ENCODE data around the gene C1orf105.

The C1orf105 gene

GRCh38 chr1:172452536-172453152 lies 32.2 kb downstream of the C1orf105 start:
- no peak for DNase-seq
- intact Hi-C loops (cut with DNase I), result loop anchor here (5.0 kb wide), 1 partner anchor 265 kb away; no protein-coding TSS in a partner anchor

GRCh38 chr1:172453153-172453545 lies 32.7 kb downstream of the C1orf105 start:
- no peak for DNase-seq
- intact Hi-C loops (cut with DNase I), result loop anchor here (5.0 kb wide), 1 partner anchor 264 kb away; no protein-coding TSS in a partner anchor

DNA sequence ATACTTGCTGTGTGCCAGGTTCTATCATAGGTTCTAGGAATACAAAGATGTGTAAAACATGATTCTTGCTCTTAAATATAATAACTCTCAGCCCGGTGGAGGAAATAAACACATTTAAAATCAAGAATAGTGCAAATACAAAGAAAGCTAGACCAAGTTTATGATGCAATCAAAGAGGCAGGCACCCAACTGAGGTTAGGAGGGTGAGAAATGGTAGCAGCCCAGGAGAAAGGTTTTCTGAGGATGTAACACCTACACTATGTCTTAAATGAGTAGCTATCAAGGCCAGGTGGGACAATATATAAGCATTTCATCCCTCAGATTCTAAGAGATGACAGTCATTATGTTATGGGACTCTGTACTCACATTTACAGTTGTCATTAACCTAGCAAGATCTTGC lies 33.1 kb downstream of the C1orf105 start:
- no peak for DNase-seq
- intact Hi-C loops (cut with DNase I), result loop anchor here (5.0 kb wide), 1 partner anchor 264 kb away; no protein-coding TSS in a partner anchor

DNA sequence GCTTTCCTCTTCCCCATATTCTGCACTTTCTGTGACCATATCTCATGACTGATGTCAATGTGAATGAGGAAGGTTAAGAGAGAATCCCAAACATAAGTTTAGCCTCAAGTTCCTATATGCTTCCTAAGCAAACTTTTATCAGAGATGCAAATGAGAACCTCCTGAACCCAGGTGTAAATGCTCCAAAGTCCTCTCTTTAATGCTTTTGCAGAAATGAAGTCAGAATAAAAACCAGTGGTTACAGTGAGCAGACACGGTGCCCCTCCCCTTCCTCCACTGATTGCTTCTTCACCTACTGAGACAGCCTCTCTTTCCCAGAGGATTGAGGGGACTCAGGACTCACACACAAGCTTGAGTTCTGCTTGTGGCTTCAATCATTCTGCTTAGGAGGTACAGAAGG lies 35.0 kb downstream of the C1orf105 start:
- intact Hi-C loops (cut with DNase I), result no loop called here
- no peak for DNase-seq

- DNase-seq, result no peak
These were observed 35.9 kb downstream of the C1orf105 start for GRCh38 chr1:172456344-172456769.

GRCh38 chr1:172457479-172458130 lies 37.1 kb downstream of the C1orf105 start:
- DNase-seq, result no peak
- intact Hi-C loops (cut with DNase I), result no loop called here

More at GRCh38 chr1:172456344-172456769, 35.9 kb downstream of the C1orf105 start:
- intact Hi-C loops (cut with DNase I), result no loop called here

- DNase-seq, result no peak
- intact Hi-C loops (cut with DNase I), result no loop called here
These were observed 39.7 kb downstream of the C1orf105 start for GRCh38 chr1:172460177-172460576.

DNA sequence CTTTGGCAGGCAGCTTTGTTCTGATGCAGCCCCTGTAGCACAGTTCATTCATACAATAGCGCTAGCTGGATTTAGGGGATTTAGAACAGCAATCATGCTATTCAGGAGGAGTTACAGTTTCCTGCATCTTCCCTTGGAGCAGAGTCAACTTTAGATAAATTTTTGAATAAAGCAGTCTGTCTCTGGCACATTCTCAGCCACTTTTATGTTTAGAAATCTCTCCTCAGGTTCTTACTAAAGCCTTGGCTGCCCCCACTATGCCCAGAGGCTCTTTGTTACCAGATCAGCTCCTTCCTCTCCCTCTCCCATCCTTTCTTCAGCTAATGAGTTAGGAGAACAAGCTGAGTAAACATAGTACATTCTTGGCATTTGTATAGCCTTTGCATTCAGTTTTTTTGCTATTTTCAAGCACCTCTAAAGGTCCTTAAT lies 40.4 kb downstream of the C1orf105 start:
- intact Hi-C loops (cut with DNase I), result no loop called here

GRCh38 chr1:172465617-172466016 lies 45.1 kb downstream of the C1orf105 start:
- intact Hi-C loops (cut with DNase I), result no loop called here
- no peak for DNase-seq

More for the DNA sequence above, 40.4 kb downstream of the C1orf105 start:
- DNase-seq, result no peak

- intact Hi-C loops (cut with DNase I), result no loop called here
- no peak for DNase-seq
These were observed 46.4 kb downstream of the C1orf105 start for GRCh38 chr1:172466795-172467407.

DNA sequence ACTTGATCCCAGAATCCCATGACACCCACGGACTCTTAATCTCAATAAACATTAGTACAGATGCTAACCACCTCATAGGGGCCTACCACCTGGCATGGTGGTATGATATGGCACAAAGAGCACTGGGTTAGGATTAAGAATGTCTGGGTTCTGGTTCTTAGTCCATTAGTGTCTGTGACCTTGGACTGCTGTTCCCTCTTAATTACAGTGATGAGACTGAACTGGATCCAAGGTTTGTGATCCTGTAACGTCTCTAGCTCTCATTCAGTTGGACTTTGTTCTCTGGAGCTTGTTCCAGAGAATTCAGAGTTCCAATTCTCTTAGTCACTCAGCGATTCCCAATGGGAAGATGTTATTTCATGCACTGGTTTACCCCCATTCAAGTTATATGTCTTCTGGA lies 47.0 kb downstream of the C1orf105 start:
- no peak for DNase-seq
- intact Hi-C loops (cut with DNase I), result no loop called here

DNA sequence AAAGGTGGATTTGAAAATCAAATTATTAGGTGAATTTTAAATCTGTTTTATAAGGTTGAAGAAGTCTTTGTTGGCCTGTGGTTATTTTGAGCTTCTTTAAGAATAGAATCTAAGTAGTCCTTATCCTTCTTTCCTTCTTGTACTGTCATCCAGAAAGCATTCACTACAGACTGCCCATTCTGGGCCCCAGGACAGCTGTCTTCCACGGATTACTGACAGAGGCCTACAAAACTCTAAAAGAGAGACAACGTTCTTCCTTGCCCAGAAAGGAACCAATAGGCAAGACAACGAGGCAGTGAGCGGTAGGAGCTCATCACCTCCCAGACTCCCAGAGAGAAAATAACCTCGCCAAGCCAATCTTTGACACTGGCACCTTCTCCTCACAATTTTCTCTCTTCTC lies 47.8 kb downstream of the C1orf105 start:
- DNase-seq, result no peak
- intact Hi-C loops (cut with DNase I), result no loop called here

- intact Hi-C loops (cut with DNase I), result no loop called here
- no peak for DNase-seq
These were observed 49.2 kb downstream of the C1orf105 start for GRCh38 chr1:172469717-172470116.

- intact Hi-C loops (cut with DNase I), result no loop called here
- no peak for DNase-seq
These were observed 49.7 kb downstream of the C1orf105 start for GRCh38 chr1:172470149-172470548.

GRCh38 chr1:172471666-172472065 lies 51.2 kb downstream of the C1orf105 start:
- DNase-seq, result no peak
- intact Hi-C loops (cut with DNase I), result no loop called here

GRCh38 chr1:172472495-172472894 lies 52.0 kb downstream of the C1orf105 start:
- no peak for DNase-seq
- intact Hi-C loops (cut with DNase I), result no loop called here

- no peak for DNase-seq
- intact Hi-C loops (cut with DNase I), result no loop called here
These were observed 52.8 kb downstream of the C1orf105 start for GRCh38 chr1:172473302-172473701.

DNA sequence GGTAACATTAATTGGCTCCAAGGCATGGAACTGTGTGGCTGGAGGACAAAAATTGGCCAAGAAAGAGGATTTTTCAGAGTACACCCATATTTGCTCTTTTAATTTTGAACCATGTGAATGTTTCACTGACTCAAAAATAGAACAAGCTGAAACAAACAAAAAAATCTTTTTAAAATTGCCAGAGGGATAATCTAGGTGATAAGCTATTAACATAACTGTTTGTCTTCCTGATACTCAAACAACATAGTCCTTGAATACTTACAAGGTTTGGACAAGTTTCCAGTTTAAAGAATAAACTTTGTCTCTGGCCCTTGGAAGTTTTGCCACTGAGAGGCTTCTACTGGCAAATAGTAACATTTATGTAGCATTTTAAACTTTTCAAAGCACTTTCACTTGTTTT lies 53.4 kb downstream of the C1orf105 start:
- no peak for DNase-seq
- intact Hi-C loops (cut with DNase I), result no loop called here

- intact Hi-C loops (cut with DNase I), result no loop called here
- DNase-seq, result no peak
These were observed 55.8 kb downstream of the C1orf105 start for GRCh38 chr1:172476218-172476811.

- intact Hi-C loops (cut with DNase I), result no loop called here
- DNase-seq, result no peak
These were observed 56.7 kb downstream of the C1orf105 start for GRCh38 chr1:172477216-172477615.

GRCh38 chr1:172477741-172478140 lies 57.3 kb downstream of the C1orf105 start:
- intact Hi-C loops (cut with DNase I), result no loop called here
- DNase-seq, result no peak

All from posterior cingulate gyrus (tissue), 11 donors.